Esophagus muscularis mucosa (tissue), 4 donors: ENCODE results near the gene GPR17.

Experiments
- CTCF ChIP-seq, 3 experiments: fragments of 200-600 bp in 2 of 3; fragments of 450-650 bp in 1 of 3; sonication (generic) in 2 of 3; IDR thresholded peaks; one replicate each; pipeline ENCODE4 v1.5.1; 2017 to 2019; ENCODE audit warnings: antibody characterized with exemption in 3 of 3, mild to moderate bottlenecking in 2 of 3, moderate library complexity in 1 of 3
- EP300 ChIP-seq: sonication (generic); formaldehyde crosslinking; IDR thresholded peaks from one replicate; pipeline ENCODE4 v1.6.1; 2017; ENCODE audit warnings: antibody characterized with exemption
- POLR2A ChIP-seq: fragments of 450-650 bp; IDR thresholded peaks from one replicate; pipeline ENCODE4 v1.6.1; 2017; ENCODE audit warnings: antibody characterized with exemption, moderate library complexity, mild to moderate bottlenecking, low read depth
- POLR2AphosphoS5 ChIP-seq, 2 donors: sonication (generic); formaldehyde crosslinking; IDR thresholded peaks; one replicate each; pipeline ENCODE4 v1.6.1; 2017; ENCODE audit warnings: antibody characterized with exemption in 2 of 2

- TF ChIP-seq CTCF (IDR thresholded peaks at IDR 0.05) (no peak), POLR2A (no peak), POLR2AphosphoS5 (IDR thresholded peaks at IDR 0.05) (peak; percentile 25 to 69), EP300 (no peak)
These were observed 11.8 kb upstream of the GPR17 start for GRCh38 chr2:127634066-127634617.
